GM12873 (cell line): Measurements from ENCODE around the gene RNF151.
A peak's percentile ranks its signal among the peaks of the same experiment; 100 is the strongest.

Source experiments
- TF ChIP-seq, protein P1 (sequence below): IDR thresholded peaks from 2 replicates; pipeline ENCODE4 v1.5.1; 2012; ENCODE audit warnings: low read depth, mild to moderate bottlenecking, moderate library complexity, low read length, control low read depth; ENCODE audit not compliant: insufficient read depth; ENCODE audit errors: missing control alignments

RNF151 gene

DNA sequence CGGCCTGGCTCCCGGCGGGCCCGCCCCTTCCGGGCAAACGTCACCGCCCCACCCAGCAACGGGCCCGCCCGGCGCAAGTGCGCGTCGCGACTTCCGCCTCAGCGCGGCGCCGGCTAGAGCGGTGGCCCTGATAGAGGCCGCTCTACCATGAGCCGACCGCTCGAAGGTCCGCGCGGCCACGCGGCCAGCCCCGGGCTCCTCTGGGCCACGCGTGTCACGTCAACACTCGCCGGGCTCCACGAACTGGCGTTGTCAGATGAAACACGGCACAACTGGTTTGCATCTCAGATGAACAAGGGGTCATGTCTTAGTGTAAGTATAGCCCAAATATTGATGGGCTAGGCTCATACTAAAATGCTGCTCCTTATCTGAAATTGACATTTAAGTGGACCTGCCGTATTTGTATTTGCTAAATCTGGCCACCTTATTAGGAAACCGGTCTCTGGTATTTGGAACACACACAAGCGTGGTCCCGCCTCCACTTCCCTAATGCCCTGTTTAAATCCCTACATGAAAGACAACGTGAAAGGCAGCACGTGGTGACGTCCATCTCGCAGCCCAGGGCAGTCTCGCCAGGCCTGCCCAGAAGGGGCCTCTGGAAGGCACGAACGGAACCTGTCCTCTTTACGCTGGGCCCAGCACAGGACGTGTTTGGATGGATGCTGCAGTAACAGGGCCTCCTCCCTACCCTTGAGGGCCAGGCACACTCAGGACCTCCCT is 43.3 kb downstream of the RNF151 start, which contains the start of gene ZNF598:
TSS of gene ZNF598 (minus strand) at position 31 of the 720 bp plus-strand sequence.
- TF ChIP-seq, protein P1, sequence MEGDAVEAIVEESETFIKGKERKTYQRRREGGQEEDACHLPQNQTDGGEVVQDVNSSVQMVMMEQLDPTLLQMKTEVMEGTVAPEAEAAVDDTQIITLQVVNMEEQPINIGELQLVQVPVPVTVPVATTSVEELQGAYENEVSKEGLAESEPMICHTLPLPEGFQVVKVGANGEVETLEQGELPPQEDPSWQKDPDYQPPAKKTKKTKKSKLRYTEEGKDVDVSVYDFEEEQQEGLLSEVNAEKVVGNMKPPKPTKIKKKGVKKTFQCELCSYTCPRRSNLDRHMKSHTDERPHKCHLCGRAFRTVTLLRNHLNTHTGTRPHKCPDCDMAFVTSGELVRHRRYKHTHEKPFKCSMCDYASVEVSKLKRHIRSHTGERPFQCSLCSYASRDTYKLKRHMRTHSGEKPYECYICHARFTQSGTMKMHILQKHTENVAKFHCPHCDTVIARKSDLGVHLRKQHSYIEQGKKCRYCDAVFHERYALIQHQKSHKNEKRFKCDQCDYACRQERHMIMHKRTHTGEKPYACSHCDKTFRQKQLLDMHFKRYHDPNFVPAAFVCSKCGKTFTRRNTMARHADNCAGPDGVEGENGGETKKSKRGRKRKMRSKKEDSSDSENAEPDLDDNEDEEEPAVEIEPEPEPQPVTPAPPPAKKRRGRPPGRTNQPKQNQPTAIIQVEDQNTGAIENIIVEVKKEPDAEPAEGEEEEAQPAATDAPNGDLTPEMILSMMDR = no peak

DNA sequence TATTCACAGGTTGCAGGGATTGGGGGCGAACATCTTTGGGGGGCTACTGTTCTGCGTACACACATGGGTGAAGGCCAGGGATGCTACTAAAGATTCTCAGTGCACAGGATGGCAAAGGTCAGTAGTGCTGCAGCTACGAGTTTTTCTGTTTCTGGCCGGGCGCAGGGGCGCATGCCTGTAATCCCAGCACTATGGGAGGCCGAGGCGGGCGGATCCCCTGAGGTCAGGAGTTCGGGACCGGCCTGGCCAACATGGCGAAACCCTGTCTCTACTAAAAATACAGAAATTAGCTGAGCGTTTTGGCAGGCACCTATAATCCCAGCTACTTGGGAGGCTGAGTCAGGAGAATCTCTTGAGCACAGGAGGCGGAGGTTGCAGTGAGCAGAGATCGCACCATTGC is 46.9 kb downstream of the RNF151 start:
- TF ChIP-seq, protein P1 = no peak

DNA sequence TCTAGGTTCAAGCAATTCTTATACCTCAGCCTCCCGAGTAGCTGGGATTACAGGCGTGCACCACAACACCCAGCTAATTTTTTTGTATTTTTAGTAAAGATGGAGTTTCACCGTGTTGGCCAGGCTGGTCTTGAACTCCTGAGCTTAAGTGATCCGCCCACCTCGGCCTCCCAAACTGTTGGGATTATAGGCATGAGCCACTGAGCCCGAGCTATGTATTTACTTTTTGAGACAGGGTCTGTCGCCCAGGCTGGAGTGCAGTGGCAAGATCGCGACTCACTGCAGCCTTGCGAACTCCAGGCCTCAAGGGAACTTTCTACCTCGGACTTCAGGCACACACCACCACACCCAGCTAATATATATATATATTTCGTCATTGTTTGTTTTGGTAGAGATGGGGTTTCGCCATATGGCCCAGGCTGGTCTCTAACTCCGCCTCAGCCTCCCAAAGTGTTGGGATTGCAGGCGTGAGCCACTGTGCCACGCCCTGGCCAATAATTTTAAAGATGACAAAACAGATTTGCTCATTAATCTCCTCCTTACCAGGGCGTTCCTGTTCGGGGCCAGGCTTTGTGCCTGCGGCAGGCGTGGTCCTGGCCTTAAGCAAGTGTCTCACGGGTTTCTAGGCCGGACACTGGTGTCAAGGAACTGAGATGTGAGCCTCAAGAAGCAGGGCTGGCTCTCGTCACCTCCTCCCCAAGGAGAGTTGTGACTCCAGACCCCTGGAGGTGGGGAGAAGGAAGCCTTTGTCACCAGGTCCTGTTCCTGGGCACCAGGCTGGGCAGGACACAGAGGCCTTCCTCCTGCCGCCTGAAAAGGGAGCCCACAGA is 48.7 kb downstream of the RNF151 start:
- TF ChIP-seq, protein P1 = no peak

DNA sequence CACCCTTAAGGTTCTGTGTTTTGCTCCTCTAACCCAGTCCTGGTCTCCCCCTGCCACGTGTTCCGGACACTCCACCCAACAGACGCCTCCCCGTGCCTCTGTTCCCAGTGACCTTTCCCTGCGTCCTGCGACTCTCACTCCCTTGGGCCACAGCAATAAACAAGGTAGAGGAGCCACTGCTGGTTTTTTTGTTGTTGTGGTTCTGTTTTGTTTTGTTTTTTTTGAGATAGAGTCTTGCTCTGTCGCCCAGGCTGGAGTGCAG is 49.2 kb downstream of the RNF151 start:
- TF ChIP-seq, protein P1 = no peak

DNA sequence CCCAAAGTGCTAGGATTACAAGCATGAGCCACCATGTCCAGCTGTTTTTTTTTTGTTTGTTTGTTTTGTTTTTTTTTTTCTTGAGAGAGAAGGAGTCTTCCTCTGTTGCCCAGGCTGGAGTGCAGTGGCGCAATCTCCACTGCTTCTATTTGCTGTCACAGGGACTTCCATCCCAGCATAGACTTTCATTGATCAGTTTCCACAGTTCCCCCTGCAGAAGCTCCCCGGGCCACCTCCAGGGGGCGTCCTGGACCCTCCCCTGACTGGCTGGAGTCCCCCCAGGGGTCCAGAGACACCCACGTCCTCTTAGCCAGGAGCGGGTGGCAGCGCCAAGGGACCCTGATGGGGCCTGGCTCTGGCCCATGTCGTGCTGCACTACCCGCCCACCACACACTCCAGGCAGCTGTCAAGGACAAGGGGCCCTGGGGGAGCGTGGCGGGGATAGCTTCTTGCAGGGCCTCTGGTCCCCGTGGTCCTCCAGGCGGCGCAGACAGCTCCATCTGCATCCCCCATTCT is 49.8 kb downstream of the RNF151 start:
- TF ChIP-seq, protein P1 = peak; percentile 60
